K562 (cell line): ENCODE results near the gene MKNK2.

ENCODE experiments used
- CEBPZ ChIP-seq: fragments of 150-350 bp; IDR thresholded peaks from 2 replicates; pipeline ENCODE4 v1.6.1; 2014; ENCODE audit warnings: low read depth, mild to moderate bottlenecking, low read length, borderline replicate concordance
- CTCF ChIP-seq, 3 experiments: IDR thresholded peaks in 2 of 3; conservative IDR thresholded peaks in 1 of 3; 2 replicates each; pipeline ENCODE4 v1.5.1; 2011 to 2012; ENCODE audit warnings: low read length in 3 of 3, mild to moderate bottlenecking in 3 of 3, control low read depth in 2 of 3, improper control_type of control experiment in 1 of 3, inconsistent platforms in 1 of 3, low read depth in 1 of 3, mixed read lengths in 1 of 3, moderate library complexity in 1 of 3; ENCODE audit not compliant: insufficient read depth in 2 of 3
- NR0B1 ChIP-seq: fragments of 450-650 bp; IDR thresholded peaks from one replicate; pipeline ENCODE4 v1.6.1; 2018; ENCODE audit warnings: mild to moderate bottlenecking, moderate library complexity; ENCODE audit not compliant: partially characterized antibody

DNA sequence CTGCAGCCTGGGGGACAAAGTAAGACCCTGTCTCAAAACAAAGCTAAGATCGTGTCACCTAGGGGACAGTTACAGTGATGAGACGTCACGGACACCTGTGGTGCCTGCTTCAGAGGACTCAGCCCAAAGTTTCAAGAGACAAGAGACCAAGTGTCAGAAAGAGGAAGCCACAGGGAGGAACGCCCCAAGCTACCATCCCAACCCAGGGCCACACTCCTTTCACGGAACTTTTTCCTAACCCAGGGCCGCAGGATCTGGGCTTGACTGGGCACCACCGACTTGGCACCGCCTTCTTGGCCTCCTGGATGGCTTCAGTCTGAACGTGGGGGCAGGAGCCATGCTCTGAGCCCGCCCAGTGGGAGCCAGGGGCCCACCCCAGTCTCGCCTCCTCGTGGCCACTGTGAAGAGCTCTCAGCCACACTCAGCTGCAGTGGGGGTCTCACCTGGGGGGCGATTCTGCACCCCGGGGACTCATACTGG lies 36.6 kb upstream of the MKNK2 start:
- no peak for TF ChIP-seq NR0B1
- no peak for TF ChIP-seq CTCF (IDR thresholded peaks at IDR 0.05 in 2 of 3, conservative IDR thresholded peaks at IDR 0.05 in 1 of 3; ENCODE audit: insufficient read depth in 2 of 3, low read depth in 1 of 3, low read length in 3 of 3)
- TF ChIP-seq CEBPZ = no peak
